Vagina (tissue), 2 donors: ENCODE results near the gene IL37. TPM values are rescaled to one million over a fixed set of nuclear protein-coding genes. Genes with fewer than 3 reads are reported as not detected.

Experiments
- DNase-seq, 2 donors: peaks; one replicate each; pipeline ENCODE4 v3.0.0-alpha.2; 2017; ENCODE audit errors: extremely low spot score in 2 of 2
- H3K27ac ChIP-seq: fragments of 200-600 bp; sonication (generic); one replicate; pipeline ENCODE4 v1.5.1; 2019
- H3K27me3 ChIP-seq: fragments of 200-600 bp; sonication (generic); one replicate; pipeline ENCODE4 v1.5.1; 2019
- H3K36me3 ChIP-seq, 2 donors: fragments of 200-600 bp; sonication (generic); one replicate each; pipeline ENCODE4 v1.5.1; 2017 to 2019
- H3K4me1 ChIP-seq: fragments of 200-600 bp; sonication (generic); one replicate; pipeline ENCODE4 v1.5.1; 2019
- H3K4me3 ChIP-seq, 2 donors: fragments of 200-600 bp; sonication (generic); 1 replicate in 1 of 2; 2 replicates in 1 of 2; pipeline ENCODE4 v1.5.1; 2016 to 2019
- H3K9me3 ChIP-seq: fragments of 200-600 bp; sonication (generic); one replicate; pipeline ENCODE4 v1.5.1; 2019
- POLR2A ChIP-seq, 2 donors: fragments of 450-650 bp; IDR thresholded peaks; one replicate each; pipeline ENCODE4 v1.6.1; 2017; ENCODE audit warnings: antibody characterized with exemption in 2 of 2, mild to moderate bottlenecking in 2 of 2, moderate library complexity in 2 of 2
- POLR2AphosphoS5 ChIP-seq, 2 donors: sonication (generic); formaldehyde crosslinking; IDR thresholded peaks; one replicate each; pipeline ENCODE4 v1.9.0; 2017; ENCODE audit warnings: antibody characterized with exemption in 2 of 2, mild to moderate bottlenecking in 2 of 2, low read depth in 1 of 2; ENCODE audit not compliant: insufficient read depth in 1 of 2
- intact Hi-C: fragments of 100-400 bp; cut with DNase I; formaldehyde crosslinking; loops from one replicate; pipeline ENCODE4 v1.15.1; 2023
- total RNA-seq: library from RNA; depleted of rRNA; stranded (reverse); fragments of >200 nt; gene quantifications from one replicate; pipeline ENCODE4 v1.2.3, GENCODE V29; 2016
- TF ChIP-seq, protein P1 (sequence below), 3 experiments: fragments of 450-650 bp in 2 of 3; fragments of 200-600 bp in 1 of 3; sonication (generic) in 1 of 3; IDR thresholded peaks; one replicate each; pipeline ENCODE4 v1.5.1; 2017 to 2019; ENCODE audit warnings: antibody characterized with exemption in 3 of 3, mild to moderate bottlenecking in 2 of 3, moderate library complexity in 2 of 3

Gene IL37
- total RNA-seq, 1 donor from 2014 or later = not detected

GRCh38 chr2:112923237-112923966 lies 12.4 kb downstream of the IL37 start:
- H3K36me3 ChIP-seq = no peaks in the 10 kb centered on the region
- peak in 1 of 2 donors; percentile 8 for DNase-seq
- no peak overlapping the region for H3K4me3 ChIP-seq
- H3K27me3 ChIP-seq = no peaks in the 10 kb centered on the region
- H3K4me1 ChIP-seq = no peaks in the 10 kb centered on the region
- H3K9me3 ChIP-seq = no peaks in the 10 kb centered on the region
- intact Hi-C loops = no loop called here
- TF ChIP-seq, protein P1, sequence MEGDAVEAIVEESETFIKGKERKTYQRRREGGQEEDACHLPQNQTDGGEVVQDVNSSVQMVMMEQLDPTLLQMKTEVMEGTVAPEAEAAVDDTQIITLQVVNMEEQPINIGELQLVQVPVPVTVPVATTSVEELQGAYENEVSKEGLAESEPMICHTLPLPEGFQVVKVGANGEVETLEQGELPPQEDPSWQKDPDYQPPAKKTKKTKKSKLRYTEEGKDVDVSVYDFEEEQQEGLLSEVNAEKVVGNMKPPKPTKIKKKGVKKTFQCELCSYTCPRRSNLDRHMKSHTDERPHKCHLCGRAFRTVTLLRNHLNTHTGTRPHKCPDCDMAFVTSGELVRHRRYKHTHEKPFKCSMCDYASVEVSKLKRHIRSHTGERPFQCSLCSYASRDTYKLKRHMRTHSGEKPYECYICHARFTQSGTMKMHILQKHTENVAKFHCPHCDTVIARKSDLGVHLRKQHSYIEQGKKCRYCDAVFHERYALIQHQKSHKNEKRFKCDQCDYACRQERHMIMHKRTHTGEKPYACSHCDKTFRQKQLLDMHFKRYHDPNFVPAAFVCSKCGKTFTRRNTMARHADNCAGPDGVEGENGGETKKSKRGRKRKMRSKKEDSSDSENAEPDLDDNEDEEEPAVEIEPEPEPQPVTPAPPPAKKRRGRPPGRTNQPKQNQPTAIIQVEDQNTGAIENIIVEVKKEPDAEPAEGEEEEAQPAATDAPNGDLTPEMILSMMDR (IDR thresholded peaks at IDR 0.05) = no peak
- TF ChIP-seq POLR2AphosphoS5 (IDR thresholded peaks at IDR 0.05; ENCODE audit: insufficient read depth in 1 of 2, low read depth in 1 of 2) = no peak
- no peak overlapping the region for H3K27ac ChIP-seq

- no peaks in the 10 kb centered on the region for H3K4me1 ChIP-seq
- TF ChIP-seq POLR2AphosphoS5 (IDR thresholded peaks at IDR 0.05; ENCODE audit: insufficient read depth in 1 of 2, low read depth in 1 of 2) = no peak
- TF ChIP-seq, protein P1 (IDR thresholded peaks at IDR 0.05) = no peak
- no peak for TF ChIP-seq POLR2A (IDR thresholded peaks at IDR 0.05)
- no peak overlapping the region for H3K27ac ChIP-seq
- H3K36me3 ChIP-seq = no peaks in the 10 kb centered on the region
- no peaks in the 10 kb centered on the region for H3K9me3 ChIP-seq
- intact Hi-C loops = no loop called here
- no peak overlapping the region for H3K4me3 ChIP-seq
- no peaks in the 10 kb centered on the region for H3K27me3 ChIP-seq
- DNase-seq = peak in 1 of 2 donors; percentile 49
Observed at GRCh38 chr2:112923967-112924338, 13.0 kb downstream of the IL37 start.

- no peak overlapping the region for H3K4me3 ChIP-seq
- H3K36me3 ChIP-seq = no peaks in the 10 kb centered on the region
- TF ChIP-seq, protein P1 (IDR thresholded peaks at IDR 0.05) = no peak
- no peak for TF ChIP-seq POLR2AphosphoS5 (IDR thresholded peaks at IDR 0.05; ENCODE audit: insufficient read depth in 1 of 2, low read depth in 1 of 2)
- TF ChIP-seq POLR2A (IDR thresholded peaks at IDR 0.05) = no peak
- no peak for DNase-seq
- no peaks in the 10 kb centered on the region for H3K4me1 ChIP-seq
- no peaks in the 10 kb centered on the region for H3K9me3 ChIP-seq
- H3K27me3 ChIP-seq = no peaks in the 10 kb centered on the region
- H3K27ac ChIP-seq = no peak overlapping the region
- intact Hi-C loops = no loop called here
Observed at GRCh38 chr2:112924360-112924759, 13.4 kb downstream of the IL37 start.

DNA sequence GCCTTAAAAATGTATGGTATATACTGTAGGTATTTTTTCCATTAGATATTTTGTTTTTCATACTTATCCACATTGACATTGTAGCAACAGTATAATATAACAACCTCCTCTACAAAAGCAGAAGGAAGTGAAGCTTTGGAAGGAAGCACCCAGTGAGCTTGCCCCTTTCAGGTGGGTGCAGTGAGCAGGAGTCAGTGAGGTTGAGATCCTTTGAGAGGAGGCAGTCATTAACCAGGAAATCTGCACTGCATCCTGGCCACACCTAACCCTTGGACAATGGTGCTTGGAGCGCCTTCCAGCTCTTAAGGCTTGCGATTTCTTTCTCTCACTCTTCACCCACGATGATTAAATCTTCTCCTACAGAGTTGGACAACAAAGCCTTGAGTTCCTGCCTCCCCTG lies 13.9 kb downstream of the IL37 start:
- no peaks in the 10 kb centered on the region for H3K27me3 ChIP-seq
- no peaks in the 10 kb centered on the region for H3K36me3 ChIP-seq
- H3K4me1 ChIP-seq = no peaks in the 10 kb centered on the region
- TF ChIP-seq, protein P1 (IDR thresholded peaks at IDR 0.05) = no peak
- no peak for TF ChIP-seq POLR2AphosphoS5 (IDR thresholded peaks at IDR 0.05; ENCODE audit: insufficient read depth in 1 of 2, low read depth in 1 of 2)
- no peak for TF ChIP-seq POLR2A (IDR thresholded peaks at IDR 0.05)
- DNase-seq = peak in 1 of 2 donors; percentile 25
- intact Hi-C loops = no loop called here
- H3K27ac ChIP-seq = no peak overlapping the region
- no peaks in the 10 kb centered on the region for H3K9me3 ChIP-seq
- no peak overlapping the region for H3K4me3 ChIP-seq

GRCh38 chr2:112926707-112927106 lies 15.7 kb downstream of the IL37 start:
- H3K36me3 ChIP-seq = no peaks in the 10 kb centered on the region
- no peak overlapping the region for H3K27ac ChIP-seq
- H3K4me1 ChIP-seq = no peaks in the 10 kb centered on the region
- DNase-seq = peak in 1 of 2 donors; percentile 54
- TF ChIP-seq POLR2A (IDR thresholded peaks at IDR 0.05) = no peak
- TF ChIP-seq POLR2AphosphoS5 (IDR thresholded peaks at IDR 0.05; ENCODE audit: insufficient read depth in 1 of 2, low read depth in 1 of 2) = no peak
- TF ChIP-seq, protein P1 (IDR thresholded peaks at IDR 0.05) = no peak
- intact Hi-C loops = no loop called here
- no peaks in the 10 kb centered on the region for H3K27me3 ChIP-seq
- H3K9me3 ChIP-seq = no peaks in the 10 kb centered on the region
- H3K4me3 ChIP-seq = no peak overlapping the region
